NCI-H1694 (cell line): ENCODE data around the gene NMUR1.

Experiments used
- DNase-seq: peaks from one replicate; lab custom pipeline; 2025; lab: John Stamatoyannopoulos, UW

NMUR1 gene

GRCh38 chr2:231552752-231553151 is 22.5 kb upstream of the NMUR1 start:
- no peak for DNase-seq

GRCh38 chr2:231549446-231550239 is 19.4 kb upstream of the NMUR1 start:
- no peak for DNase-seq

- DNase-seq: no peak
Observed at GRCh38 chr2:231548752-231549151, 18.5 kb upstream of the NMUR1 start.

- no peak for DNase-seq
Observed at GRCh38 chr2:231547315-231548110, 17.3 kb upstream of the NMUR1 start.

GRCh38 chr2:231546014-231546715 is 15.9 kb upstream of the NMUR1 start:
- DNase-seq: no peak

- no peak for DNase-seq
Observed at GRCh38 chr2:231545105-231545902, 15.1 kb upstream of the NMUR1 start.

GRCh38 chr2:231542136-231542535 is 11.9 kb upstream of the NMUR1 start:
- DNase-seq: no peak

GRCh38 chr2:231541645-231542044 is 11.4 kb upstream of the NMUR1 start:
- DNase-seq: no peak

- DNase-seq: no peak
Observed at GRCh38 chr2:231539991-231540390, 9.7 kb upstream of the NMUR1 start.

GRCh38 chr2:231535961-231536360 is 5.7 kb upstream of the NMUR1 start:
- DNase-seq: no peak

GRCh38 chr2:231533777-231534125 is 3.5 kb upstream of the NMUR1 start:
- no peak for DNase-seq

- no peak for DNase-seq
Observed at GRCh38 chr2:231533086-231533776, 3.0 kb upstream of the NMUR1 start.

- DNase-seq: no peak
Observed at GRCh38 chr2:231532756-231533035, 2.5 kb upstream of the NMUR1 start.

- DNase-seq: no peak
Observed at GRCh38 chr2:231531883-231532755, 1.9 kb upstream of the NMUR1 start.

- DNase-seq: no peak
Observed at GRCh38 chr2:231531466-231531865, 1.2 kb upstream of the NMUR1 start.

- DNase-seq: no peak
Observed at GRCh38 chr2:231528636-231529030, 1.6 kb downstream of the NMUR1 start.

GRCh38 chr2:231527955-231528635 is 2.1 kb downstream of the NMUR1 start:
- no peak for DNase-seq

GRCh38 chr2:231527091-231527395 is 3.2 kb downstream of the NMUR1 start:
- DNase-seq: no peak

GRCh38 chr2:231526341-231527090 is 3.7 kb downstream of the NMUR1 start:
- no peak for DNase-seq
